Activated naive CD4-positive, alpha-beta T cell treated with anti-CD3 and anti-CD28 coated beads, Interleukin-2, amount 50 U/mL, for 16 hours (primary cell): ENCODE data around the gene CHEK1.
"Not testable (repeated sequence)": the region's sequence is repeated elsewhere in the genome, so short reads cannot be mapped to it uniquely, and the experiment has no call there.

Source experiments
- DNase-seq: peaks from one replicate; pipeline ENCODE4 v3.0.0-alpha.2; 2020

Gene CHEK1

GRCh38 chr11:125701858-125702621, 77.1 kb downstream of the CHEK1 start:
- DNase-seq = no peak

GRCh38 chr11:125704686-125705085, 79.7 kb downstream of the CHEK1 start:
- DNase-seq = not testable (repeated sequence)

- DNase-seq = no peak
Observed at GRCh38 chr11:125720781-125721180, 95.8 kb downstream of the CHEK1 start.

- DNase-seq = no peak
Observed at GRCh38 chr11:125724125-125724524, 99.2 kb downstream of the CHEK1 start.
